A549 (cell line): ENCODE measurements around the gene HUNK. TPM values are rescaled to one million over a fixed set of nuclear protein-coding genes. Genes with fewer than 3 reads are reported as not detected.

Experiments used
- ATAC-seq, 2 experiments: fragments of 200-7000 bp in 1 of 2; fragments of >200 bp in 1 of 2; cut with Nextera tagmentation in 1 of 2; cut with Tn5 transposase in 1 of 2; 3 replicates each; pipeline versions ENCODE4 v1.8.0 to v1.9.1; 2018 to 2020; ENCODE audit warnings: mild to moderate bottlenecking in 1 of 2, moderate library complexity in 1 of 2
- CTCF ChIA-PET: fragments of 300-600 bp; sonication (Branson Sonifier 250); formaldehyde crosslinking; extraction: SDS; loops from one replicate; lab custom pipeline; 2021; ENCODE audit warnings: antibody characterized with exemption, inconsistent platforms; lab: Yijun Ruan, JAX
- POLR2A ChIA-PET: fragments of 350-600 bp; formaldehyde crosslinking; extraction: SDS; loops from one replicate; lab custom pipeline; 2021; ENCODE audit warnings: antibody characterized with exemption, inconsistent platforms; lab: Yijun Ruan, JAX
- DNase-seq, 2 experiments: peaks; one replicate each; pipeline versions ENCODE4 v3.0.0 to v3.0.0-alpha.2; 2011 to 2016; ENCODE audit warnings: low read depth in 1 of 2, low spot score in 1 of 2
- FAIRE-seq: peaks from 2 replicates; lab custom pipeline; 2011; peaks lifted over from hg19 to GRCh38; lab: Jason Lieb, UNC
- H3K27ac ChIP-seq, 2 experiments: fragments of >200 bp; sonication (Bioruptor Twin); formaldehyde crosslinking; 3 replicates each; pipeline ENCODE4 v1.5.1; 2016 to 2017
- H3K4me1 ChIP-seq: fragments of >200 bp; sonication (Bioruptor Twin); formaldehyde crosslinking; 3 replicates; pipeline ENCODE4 v1.6.1; 2016
- H3K4me2 ChIP-seq: fragments of >200 bp; sonication (Bioruptor Twin); formaldehyde crosslinking; 3 replicates; pipeline ENCODE4 v1.6.1; 2016
- H3K4me3 ChIP-seq: fragments of >200 bp; sonication (Bioruptor Twin); formaldehyde crosslinking; 3 replicates; pipeline ENCODE4 v1.5.1; 2016
- H3K9me3 ChIP-seq: fragments of >200 bp; sonication (Bioruptor Twin); formaldehyde crosslinking; 3 replicates; pipeline ENCODE4 v1.6.1; 2016
- CBX2 ChIP-seq: fragments of 200-600 bp; sonication (generic); IDR thresholded peaks from 2 replicates; pipeline ENCODE4 v1.6.1; 2016; ENCODE audit warnings: low read depth, mild to moderate bottlenecking, borderline replicate concordance
- CEBPB ChIP-seq, 2 experiments: fragments of >200 bp in 1 of 2; sonication (Bioruptor Twin) in 1 of 2; formaldehyde crosslinking in 1 of 2; IDR thresholded peaks; 2 replicates each; pipeline ENCODE4 v1.6.1; 2012 to 2016
- CHD2 ChIP-seq: fragments of 150-350 bp; IDR thresholded peaks from 2 replicates; pipeline ENCODE4 v1.6.1; 2014; ENCODE audit warnings: low read length; ENCODE audit not compliant: partially characterized antibody
- EP300 ChIP-seq, 2 experiments: fragments of >200 bp; sonication (Bioruptor Twin); formaldehyde crosslinking; IDR thresholded peaks; 2 replicates in 1 of 2; 3 replicates in 1 of 2; pipeline ENCODE4 v1.6.1; 2016 to 2017
- FOSL2 ChIP-seq, 2 experiments: fragments of 450-650 bp in 1 of 2; fragments of >200 bp in 1 of 2; sonication (Bioruptor Twin) in 1 of 2; formaldehyde crosslinking; IDR thresholded peaks; 2 replicates each; pipeline versions ENCODE4 v1.5.0 to v1.6.1; 2016 to 2020; ENCODE audit warnings: mild to moderate bottlenecking in 1 of 2, moderate library complexity in 1 of 2
- HEYL ChIP-seq: fragments of 250-450 bp; sonication (Bioruptor Pico); IDR thresholded peaks from 2 replicates; pipeline ENCODE4 v1.8.0; 2021; ENCODE audit warnings: mild to moderate bottlenecking, moderate library complexity
- HOXA7 ChIP-seq: fragments of 250-450 bp; sonication (Bioruptor Pico); IDR thresholded peaks from 2 replicates; pipeline ENCODE4 v1.5.0; 2020; ENCODE audit warnings: mild to moderate bottlenecking, moderate library complexity
- KDM5A ChIP-seq: fragments of 200-600 bp; sonication (generic); IDR thresholded peaks from 2 replicates; pipeline ENCODE4 v1.6.1; 2016; ENCODE audit warnings: antibody characterized with exemption, mild to moderate bottlenecking
- NPAS2 ChIP-seq: fragments of 250-450 bp; sonication (Bioruptor Pico); IDR thresholded peaks from 2 replicates; pipeline ENCODE4 v1.8.0; 2022; ENCODE audit warnings: mild to moderate bottlenecking, moderate library complexity, borderline replicate concordance
- NR3C1 ChIP-seq: fragments of >200 bp; sonication (Bioruptor Twin); formaldehyde crosslinking; IDR thresholded peaks from 3 replicates; pipeline ENCODE4 v1.6.1; 2017
- POLR2A ChIP-seq: IDR thresholded peaks from 2 replicates; pipeline ENCODE4 v1.6.1; 2012; ENCODE audit warnings: mild to moderate bottlenecking, low read length
- POLR2AphosphoS2 ChIP-seq: conservative IDR thresholded peaks from 2 replicates; pipeline ENCODE4 v1.6.1; 2012; ENCODE audit warnings: low read length, improper control_type of control experiment, inconsistent platforms
- SMC3 ChIP-seq: fragments of >200 bp; sonication (Bioruptor Twin); formaldehyde crosslinking; IDR thresholded peaks from 3 replicates; pipeline ENCODE4 v1.6.1; 2018; ENCODE audit warnings: inconsistent platforms
- SREBF2 ChIP-seq: fragments of 450-650 bp; IDR thresholded peaks from 2 replicates; pipeline ENCODE4 v1.6.1; 2014; ENCODE audit warnings: mild to moderate bottlenecking, moderate library complexity
- TFCP2L1 ChIP-seq: fragments of 250-450 bp; sonication (Bioruptor Pico); IDR thresholded peaks from 2 replicates; pipeline ENCODE4 v1.5.0; 2021; ENCODE audit warnings: mild to moderate bottlenecking
- TP53 ChIP-seq: fragments of 250-450 bp; sonication (Bioruptor Pico); IDR thresholded peaks from 2 replicates; pipeline ENCODE4 v1.5.0; 2021; ENCODE audit warnings: mild to moderate bottlenecking, moderate library complexity
- ZC3H11A ChIP-seq: fragments of 450-650 bp; IDR thresholded peaks from 2 replicates; pipeline ENCODE4 v1.6.1; 2014; ENCODE audit warnings: antibody characterized with exemption, mild to moderate bottlenecking
- WGBS: methylation state at CpG from one replicate; pipeline ENCODE4 v1.1.6; 2017; ENCODE audit errors: missing lambda C conversion rate; 5-methylcytosine and 5-hydroxymethylcytosine counted together
- polyA plus RNA-seq, 4 experiments: library from polyadenylated mRNA; depleted of rRNA in 3 of 4; stranded (reverse); fragments of >200 nt; fragmentation: RNase III in 1 of 4; extraction: RNeasy Plus Mini Kit Qiagen cat#74134 plus additional on column Dnase treatment in 1 of 4; gene quantifications; 2 replicates in 3 of 4; 3 replicates in 1 of 4; pipeline ENCODE4 v1.2.3, GENCODE V29; 2011 to 2017
- TF ChIP-seq, protein P1 (sequence below): IDR thresholded peaks from 2 replicates; pipeline ENCODE4 v1.6.1; 2012; ENCODE audit warnings: low read depth, borderline replicate concordance
- TF ChIP-seq, protein P2 (sequence below): fragments of >200 bp; sonication (Bioruptor Twin); formaldehyde crosslinking; IDR thresholded peaks from 2 replicates; pipeline ENCODE4 v1.6.1; 2016
- TF ChIP-seq, protein P3 (sequence below): fragments of 450-650 bp; IDR thresholded peaks from 2 replicates; pipeline ENCODE4 v1.6.1; 2014; ENCODE audit warnings: antibody characterized with exemption
- TF ChIP-seq, protein P4 (sequence below): IDR thresholded peaks from 2 replicates; pipeline ENCODE4 v1.6.1; 2012

The HUNK gene
- polyA plus RNA-seq, 2 of the 4 experiments (the other 2 are of a cell fraction): 0.44 to 0.52 TPM

DNA sequence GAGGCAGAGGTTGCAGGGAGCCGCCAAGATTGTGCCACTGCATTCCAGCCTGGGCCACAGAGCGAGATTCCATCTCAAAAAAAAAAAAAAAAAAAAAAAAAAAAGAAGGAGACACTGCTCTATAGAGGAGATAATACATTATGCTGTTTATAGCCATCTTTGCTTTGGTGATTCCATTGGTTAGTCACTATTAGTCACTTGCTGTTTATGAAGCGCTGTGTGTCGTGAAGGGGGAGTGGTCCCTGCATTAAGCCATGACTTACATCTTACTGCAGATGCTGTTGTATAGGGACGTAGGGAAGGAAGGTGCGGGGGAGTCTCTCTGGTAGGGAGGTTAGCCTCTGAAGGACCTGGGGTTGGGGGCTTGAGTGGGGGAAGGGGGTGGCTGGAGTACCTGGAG is 48.3 kb downstream of the HUNK start:
- Histone ChIP-seq H3K27ac (no peak overlapping the region), H3K4me2 (no peak overlapping the region), H3K4me1 (no peaks in the 10 kb centered on the region), H3K4me3 (no peak overlapping the region), H3K9me3 (no peaks in the 10 kb centered on the region)
- ATAC-seq (peak; percentile 40 to 43; a peak in 2 of 6 replicates), DNase-seq (peak in 1 of 2 experiments; percentile 11), FAIRE-seq (no peak)
- ChIA-PET CTCF (interaction anchor here (0.6 to 0.7 kb wide), 3 partner anchors 9 to 1410 kb away, joined by 3 to 5 read pairs (median 4); no protein-coding TSS in a partner anchor), POLR2A (no interaction called here)
- WGBS: 34% methylated on average over 5 of the region's 6 CpGs
- no peak for TF ChIP-seq HOXA7 (CRISPR knock-in tag)
- TF ChIP-seq, protein P1, sequence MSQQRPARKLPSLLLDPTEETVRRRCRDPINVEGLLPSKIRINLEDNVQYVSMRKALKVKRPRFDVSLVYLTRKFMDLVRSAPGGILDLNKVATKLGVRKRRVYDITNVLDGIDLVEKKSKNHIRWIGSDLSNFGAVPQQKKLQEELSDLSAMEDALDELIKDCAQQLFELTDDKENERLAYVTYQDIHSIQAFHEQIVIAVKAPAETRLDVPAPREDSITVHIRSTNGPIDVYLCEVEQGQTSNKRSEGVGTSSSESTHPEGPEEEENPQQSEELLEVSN: no peak

DNA sequence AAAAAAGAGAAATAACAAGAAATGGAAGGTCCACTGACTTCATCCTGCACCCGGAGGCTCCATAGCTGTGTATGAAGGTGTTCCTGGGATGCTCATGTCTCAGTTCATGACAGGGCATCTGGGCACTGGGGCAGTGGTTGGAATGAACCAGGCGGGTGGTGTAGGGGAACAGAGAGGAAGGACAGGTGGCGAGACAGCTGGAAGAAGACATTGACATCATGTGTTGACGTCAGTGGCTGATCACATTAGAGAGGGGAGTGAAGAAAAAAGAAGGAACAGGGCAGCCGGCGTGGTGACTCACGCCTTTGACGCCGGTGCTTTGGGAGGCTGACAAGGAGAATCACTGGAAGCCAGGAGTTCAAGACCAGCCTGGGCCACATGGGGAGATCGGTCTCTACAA is 50.1 kb downstream of the HUNK start:
- H3K4me1 ChIP-seq: no peaks in the 10 kb centered on the region
- ChIA-PET POLR2A (no interaction called here), CTCF (no interaction called here)
- no peak overlapping the region for H3K4me3 ChIP-seq
- no peak for FAIRE-seq
- no peak overlapping the region for H3K4me2 ChIP-seq
- peak in 1 of 2 experiments; percentile 9 for DNase-seq
- 73% methylated on average over 10 of the region's 10 CpGs for WGBS
- no peak overlapping the region for H3K27ac ChIP-seq
- H3K9me3 ChIP-seq: no peaks in the 10 kb centered on the region
- no peak for ATAC-seq
- no peak for TF ChIP-seq SREBF2
- no peak for TF ChIP-seq NR3C1
- TF ChIP-seq HOXA7 (CRISPR knock-in tag): no peak
- TF ChIP-seq NPAS2: no peak
- no peak for TF ChIP-seq FOSL2 (IDR thresholded peaks at IDR 0.05)
- no peak for TF ChIP-seq FOSL2 (CRISPR knock-in tag; IDR thresholded peaks at IDR 0.05)
- TF ChIP-seq, protein P2, sequence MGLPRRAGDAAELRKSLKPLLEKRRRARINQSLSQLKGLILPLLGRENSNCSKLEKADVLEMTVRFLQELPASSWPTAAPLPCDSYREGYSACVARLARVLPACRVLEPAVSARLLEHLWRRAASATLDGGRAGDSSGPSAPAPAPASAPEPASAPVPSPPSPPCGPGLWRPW: no peak
- TF ChIP-seq, protein P3, sequence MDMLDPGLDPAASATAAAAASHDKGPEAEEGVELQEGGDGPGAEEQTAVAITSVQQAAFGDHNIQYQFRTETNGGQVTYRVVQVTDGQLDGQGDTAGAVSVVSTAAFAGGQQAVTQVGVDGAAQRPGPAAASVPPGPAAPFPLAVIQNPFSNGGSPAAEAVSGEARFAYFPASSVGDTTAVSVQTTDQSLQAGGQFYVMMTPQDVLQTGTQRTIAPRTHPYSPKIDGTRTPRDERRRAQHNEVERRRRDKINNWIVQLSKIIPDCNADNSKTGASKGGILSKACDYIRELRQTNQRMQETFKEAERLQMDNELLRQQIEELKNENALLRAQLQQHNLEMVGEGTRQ: no peak
- TF ChIP-seq EP300 (IDR thresholded peaks at IDR 0.05): no peak
- no peak for TF ChIP-seq TP53 (CRISPR knock-in tag)
- no peak for TF ChIP-seq POLR2A
- TF ChIP-seq HEYL (CRISPR knock-in tag): no peak
- no peak for TF ChIP-seq TFCP2L1
- TF ChIP-seq, protein P4, sequence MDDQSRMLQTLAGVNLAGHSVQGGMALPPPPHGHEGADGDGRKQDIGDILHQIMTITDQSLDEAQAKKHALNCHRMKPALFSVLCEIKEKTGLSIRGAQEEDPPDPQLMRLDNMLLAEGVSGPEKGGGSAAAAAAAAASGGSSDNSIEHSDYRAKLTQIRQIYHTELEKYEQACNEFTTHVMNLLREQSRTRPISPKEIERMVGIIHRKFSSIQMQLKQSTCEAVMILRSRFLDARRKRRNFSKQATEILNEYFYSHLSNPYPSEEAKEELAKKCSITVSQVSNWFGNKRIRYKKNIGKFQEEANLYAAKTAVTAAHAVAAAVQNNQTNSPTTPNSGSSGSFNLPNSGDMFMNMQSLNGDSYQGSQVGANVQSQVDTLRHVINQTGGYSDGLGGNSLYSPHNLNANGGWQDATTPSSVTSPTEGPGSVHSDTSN: no peak
- TF ChIP-seq POLR2AphosphoS2: no peak
- no peak for TF ChIP-seq CHD2
- no peak for TF ChIP-seq ZC3H11A
- TF ChIP-seq SMC3: no peak
- TF ChIP-seq CBX2: no peak

DNA sequence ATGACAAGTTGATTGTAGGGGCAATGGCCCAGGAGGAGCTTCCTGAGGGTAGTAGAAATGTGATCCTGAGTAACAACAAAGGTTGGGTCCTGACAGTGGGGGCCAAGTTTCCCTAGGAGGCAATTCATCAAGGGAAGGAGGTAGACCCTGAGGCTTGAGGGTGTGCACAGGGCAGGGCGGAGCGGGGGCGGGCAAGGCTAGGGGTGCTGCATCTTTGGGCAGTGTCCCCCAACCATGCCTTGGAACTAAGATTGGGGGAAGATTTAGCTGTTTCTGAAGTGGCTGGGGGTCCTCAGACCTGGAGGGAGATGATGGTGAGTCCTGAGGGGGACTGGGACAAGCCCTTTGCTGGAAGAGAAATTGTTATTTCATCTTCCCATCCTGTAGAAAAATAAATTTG is 50.9 kb downstream of the HUNK start:
- no peak overlapping the region for H3K4me2 ChIP-seq
- no peak for TF ChIP-seq CEBPB (IDR thresholded peaks at IDR 0.05)
- TF ChIP-seq KDM5A: no peak
- TF ChIP-seq NR3C1: no peak
- TF ChIP-seq, all 56 proteins: peak for 0
- Histone ChIP-seq H3K4me3 (no peak overlapping the region), H3K9me3 (no peaks in the 10 kb centered on the region), H3K4me1 (no peaks in the 10 kb centered on the region), H3K27ac (no peak overlapping the region)
- CTCF ChIA-PET: interaction anchor here (0.6 kb wide), 1 partner anchor 132 kb away, joined by 3 read pairs; no protein-coding TSS in a partner anchor
- no peak for FAIRE-seq
- 94% methylated on average over 3 of the region's 3 CpGs for whole genome bisulfite sequencing
- no peak for ATAC-seq
- POLR2A ChIA-PET: no interaction called here
- no peak for DNase-seq
